GM12892 (cell line): ENCODE results near the gene CTSS.
"Not testable (repeated sequence)": the region's sequence is repeated elsewhere in the genome, so short reads cannot be mapped to it uniquely, and the experiment has no call there.

Experiments used
- POLR2A ChIP-seq: IDR thresholded peaks from 2 replicates; pipeline ENCODE4 v1.6.1; 2011; ENCODE audit warnings: low read depth, low read length, control low read depth
- POLR2AphosphoS5 ChIP-seq: IDR thresholded peaks from 2 replicates; pipeline ENCODE4 v1.6.1; 2011; ENCODE audit warnings: low read depth, low read length, control low read depth

DNA sequence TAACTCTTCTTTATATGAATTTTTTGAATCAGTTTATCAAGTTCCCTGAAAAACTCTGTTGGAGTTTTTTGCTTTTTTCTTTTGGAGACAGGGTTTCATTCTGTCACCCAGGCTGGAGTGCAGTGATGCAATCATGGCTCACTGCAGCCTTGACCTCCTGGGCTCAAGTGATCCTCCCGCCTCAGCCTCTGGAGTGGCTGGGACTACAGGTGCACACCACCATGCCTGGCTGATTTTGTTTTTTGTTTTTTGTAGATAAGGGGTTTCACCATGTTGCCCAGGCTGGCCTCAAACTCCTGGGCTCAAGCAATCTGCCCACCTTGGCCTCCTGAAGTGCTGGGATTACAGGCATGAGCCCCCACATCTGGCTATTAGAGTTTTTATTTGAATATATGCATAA is 2.1 kb upstream of the CTSS start:
- TF ChIP-seq POLR2A, POLR2AphosphoS5: not testable (repeated sequence)
